Measurements from ENCODE around the gene SOX1. TPM values are rescaled to one million over a fixed set of nuclear protein-coding genes. Genes with fewer than 3 reads are reported as not detected.

The SOX1 gene
- total and polyA plus RNA-seq, 10 donors, result not detected

DNA sequence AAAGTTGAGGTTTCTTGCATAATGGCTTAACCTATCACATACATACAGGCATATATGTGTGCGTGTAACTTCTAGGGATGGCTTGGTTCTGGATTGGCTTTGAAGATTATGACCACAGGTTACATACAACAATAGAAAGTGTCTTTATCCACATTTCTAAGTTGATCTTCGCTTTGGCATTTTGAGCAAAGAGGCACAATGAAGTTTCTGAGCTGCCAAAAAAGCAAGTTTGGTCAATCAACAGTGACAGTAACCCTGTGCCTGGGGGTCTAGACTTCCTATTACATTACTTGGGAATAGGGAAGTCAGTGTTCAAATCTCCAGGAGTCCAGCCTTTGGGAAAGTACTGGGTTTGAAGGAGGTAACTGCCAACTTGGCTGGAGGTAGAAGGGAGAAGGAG is 3.1 kb upstream of the SOX1 start:
- peaks cover 14 to 100% (median 87%) of the 10 kb centered on the region in 7 donors for H3K27me3 ChIP-seq (replicated peaks in 1 of 7)
- intact Hi-C loops (cut with DNase I; ENCODE audit: low total_unique reads), result no loop called here
- 12 to 25% (median 16%) methylated on average over 2 of the region's 2 CpGs for WGBS, 5 donors

DNA sequence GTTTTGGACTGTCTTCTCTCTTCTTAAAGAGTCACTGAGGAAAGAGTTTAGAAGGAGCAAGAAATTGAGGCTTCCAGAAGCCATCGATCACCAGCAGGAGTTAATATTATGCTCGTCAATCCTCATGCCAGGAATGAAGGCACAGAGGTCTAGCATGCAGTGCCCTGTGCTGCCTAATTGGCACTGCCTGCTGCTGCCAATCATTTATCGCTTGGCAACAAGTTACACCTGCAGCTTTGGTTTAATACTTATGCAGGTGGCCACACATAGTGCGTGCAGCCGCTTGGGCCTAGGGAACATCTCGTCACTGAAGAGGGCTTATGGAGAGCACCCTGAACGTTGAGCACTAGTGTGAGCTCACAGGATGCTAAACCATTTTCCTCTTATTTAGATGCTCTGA is 2.7 kb upstream of the SOX1 start:
- no peak overlapping the region for H3K4me3 ChIP-seq
- intact Hi-C loops (cut with DNase I; ENCODE audit: low total_unique reads), result no loop called here
- DNase-seq, result no peak
- TF ChIP-seq, protein P1, sequence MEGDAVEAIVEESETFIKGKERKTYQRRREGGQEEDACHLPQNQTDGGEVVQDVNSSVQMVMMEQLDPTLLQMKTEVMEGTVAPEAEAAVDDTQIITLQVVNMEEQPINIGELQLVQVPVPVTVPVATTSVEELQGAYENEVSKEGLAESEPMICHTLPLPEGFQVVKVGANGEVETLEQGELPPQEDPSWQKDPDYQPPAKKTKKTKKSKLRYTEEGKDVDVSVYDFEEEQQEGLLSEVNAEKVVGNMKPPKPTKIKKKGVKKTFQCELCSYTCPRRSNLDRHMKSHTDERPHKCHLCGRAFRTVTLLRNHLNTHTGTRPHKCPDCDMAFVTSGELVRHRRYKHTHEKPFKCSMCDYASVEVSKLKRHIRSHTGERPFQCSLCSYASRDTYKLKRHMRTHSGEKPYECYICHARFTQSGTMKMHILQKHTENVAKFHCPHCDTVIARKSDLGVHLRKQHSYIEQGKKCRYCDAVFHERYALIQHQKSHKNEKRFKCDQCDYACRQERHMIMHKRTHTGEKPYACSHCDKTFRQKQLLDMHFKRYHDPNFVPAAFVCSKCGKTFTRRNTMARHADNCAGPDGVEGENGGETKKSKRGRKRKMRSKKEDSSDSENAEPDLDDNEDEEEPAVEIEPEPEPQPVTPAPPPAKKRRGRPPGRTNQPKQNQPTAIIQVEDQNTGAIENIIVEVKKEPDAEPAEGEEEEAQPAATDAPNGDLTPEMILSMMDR (IDR thresholded peaks at IDR 0.05 in 8 of 11, conservative IDR thresholded peaks at IDR 0.05 in 3 of 11), result no peak
- TF ChIP-seq POLR2AphosphoS5 (IDR thresholded peaks at IDR 0.05) (no peak), POLR2A (IDR thresholded peaks at IDR 0.05) (no peak)
- no peak overlapping the region for H3K27ac ChIP-seq
- 8 to 26% (median 12%) methylated on average over 7 of the region's 7 CpGs for WGBS, 5 donors
- no peaks in the 10 kb centered on the region for H3K36me3 ChIP-seq
- H3K4me1 ChIP-seq, result peaks cover 4 to 34% (median 20%) of the 10 kb centered on the region in 6 donors
- peaks cover 0 to 9% (median 0%) of the 10 kb centered on the region in 8 donors for H3K9me3 ChIP-seq
- H3K27me3 ChIP-seq (replicated peaks in 1 of 7), result peaks cover 14 to 100% (median 87%) of the 10 kb centered on the region in 7 donors

More for the DNA sequence above, 3.1 kb upstream of the SOX1 start:
- Histone ChIP-seq H3K4me1 (peaks cover 4 to 30% (median 17%) of the 10 kb centered on the region in 6 donors), H3K9me3 (peaks cover 0 to 6% (median 0%) of the 10 kb centered on the region in 8 donors), H3K36me3 (no peaks in the 10 kb centered on the region), H3K27ac (no peak overlapping the region), H3K4me3 (no peak overlapping the region)
- no peak for DNase-seq
- TF ChIP-seq POLR2A (IDR thresholded peaks at IDR 0.05) (no peak), POLR2AphosphoS5 (IDR thresholded peaks at IDR 0.05) (no peak)
- TF ChIP-seq, protein P1 (IDR thresholded peaks at IDR 0.05 in 8 of 11, conservative IDR thresholded peaks at IDR 0.05 in 3 of 11), result no peak

DNA sequence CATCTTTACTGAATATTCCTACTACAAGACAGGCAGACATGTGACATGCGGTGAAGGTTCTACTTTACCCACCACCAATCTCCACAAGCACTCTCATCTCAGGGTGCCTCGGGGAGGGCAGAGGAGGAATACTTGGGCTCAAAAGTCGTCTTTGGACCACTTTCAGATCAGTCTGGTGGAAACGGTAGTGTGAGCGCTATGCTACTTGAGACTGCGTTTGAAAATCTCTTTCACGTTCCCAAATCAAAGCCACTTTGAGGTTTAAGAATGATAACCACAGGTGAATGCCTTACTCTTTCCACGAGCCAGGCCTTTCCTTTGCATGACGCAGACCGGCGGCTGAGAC is 1.5 kb upstream of the SOX1 start:
- H3K27me3 ChIP-seq (replicated peaks in 1 of 7), result peaks cover 9 to 100% (median 90%) of the 10 kb centered on the region in 7 donors
- TF ChIP-seq, protein P1 (IDR thresholded peaks at IDR 0.05 in 8 of 11, conservative IDR thresholded peaks at IDR 0.05 in 3 of 11), result no peak
- no peak for TF ChIP-seq POLR2A (IDR thresholded peaks at IDR 0.05)
- no peak for TF ChIP-seq POLR2AphosphoS5 (IDR thresholded peaks at IDR 0.05)
- DNase-seq, result no peak
- intact Hi-C loops (cut with DNase I; ENCODE audit: low total_unique reads), result no loop called here
- H3K27ac ChIP-seq, result no peak overlapping the region
- peaks cover 4 to 35% (median 20%) of the 10 kb centered on the region in 6 donors for H3K4me1 ChIP-seq
- peaks cover 0 to 9% (median 0%) of the 10 kb centered on the region in 8 donors for H3K9me3 ChIP-seq
- no peaks in the 10 kb centered on the region for H3K36me3 ChIP-seq
- no peak overlapping the region for H3K4me3 ChIP-seq
- WGBS, 5 donors, result 4 to 12% (median 6%) methylated on average over 11 of the region's 11 CpGs

DNA sequence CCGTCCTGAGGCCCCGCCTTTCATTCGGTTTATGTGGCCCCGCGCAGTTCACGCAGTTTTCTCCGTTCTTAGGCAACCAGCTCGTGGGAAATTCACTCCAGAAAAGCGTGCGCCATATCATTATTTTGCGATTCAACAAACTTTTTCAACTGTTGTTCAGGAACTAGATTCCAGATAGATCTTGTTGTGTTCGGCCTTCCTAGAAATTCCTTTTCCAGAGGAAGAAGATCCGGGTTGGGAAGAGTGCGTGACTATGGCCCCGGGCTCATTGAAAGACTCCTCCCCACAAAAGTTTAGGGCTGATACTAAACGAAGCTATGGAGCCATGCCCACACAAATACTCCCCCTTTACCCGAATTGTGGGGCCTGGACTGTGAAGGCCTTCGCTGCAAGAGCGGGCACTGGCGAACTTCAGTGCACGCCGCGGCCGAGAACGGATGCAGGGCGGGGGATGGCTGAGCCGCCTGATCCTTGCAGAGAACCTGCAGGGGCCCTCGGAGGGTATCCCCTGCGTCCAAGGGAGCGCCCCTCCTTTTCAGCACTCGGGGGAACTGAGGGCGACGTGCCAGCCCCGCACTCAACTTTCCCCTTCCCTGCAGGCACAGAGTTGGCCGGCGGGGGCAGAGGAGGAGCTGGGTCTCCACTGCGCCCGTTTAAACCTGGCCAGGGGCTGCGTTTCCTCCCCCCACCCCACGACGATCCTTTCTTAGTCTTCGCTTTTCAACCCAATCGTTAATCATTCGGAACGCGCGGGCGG is 904 bp upstream of the SOX1 start:
- Histone ChIP-seq H3K36me3 (no peaks in the 10 kb centered on the region), H3K4me1 (peaks cover 4 to 35% (median 20%) of the 10 kb centered on the region in 6 donors), H3K9me3 (peaks cover 0 to 11% (median 0%) of the 10 kb centered on the region in 8 donors), H3K27ac (no peak overlapping the region), H3K4me3 (peak overlapping the region in 6 of 8 donors; percentile 11 to 62 (median 30)), H3K27me3 (replicated peaks in 1 of 7) (peaks cover 7 to 100% (median 87%) of the 10 kb centered on the region in 7 donors)
- intact Hi-C loops (cut with DNase I; ENCODE audit: low total_unique reads), result no loop called here
- TF ChIP-seq POLR2AphosphoS5 (IDR thresholded peaks at IDR 0.05) (no peak), POLR2A (IDR thresholded peaks at IDR 0.05) (no peak)
- TF ChIP-seq, protein P1 (IDR thresholded peaks at IDR 0.05 in 8 of 11, conservative IDR thresholded peaks at IDR 0.05 in 3 of 11), result no peak
- WGBS, 5 donors, result 4 to 14% (median 7%) methylated on average over 39 to 48 of the region's 48 CpGs
- DNase-seq, result peak; percentile 67
